Fibroblast of skin of left quadriceps (primary cell): ENCODE results near the gene CDH23.

Experiments
- DNase-seq, 2 experiments: peaks; one replicate each; pipeline ENCODE4 v3.0.0-alpha.2; 2013; ENCODE audit warnings: low read depth in 2 of 2

The CDH23 gene

DNA sequence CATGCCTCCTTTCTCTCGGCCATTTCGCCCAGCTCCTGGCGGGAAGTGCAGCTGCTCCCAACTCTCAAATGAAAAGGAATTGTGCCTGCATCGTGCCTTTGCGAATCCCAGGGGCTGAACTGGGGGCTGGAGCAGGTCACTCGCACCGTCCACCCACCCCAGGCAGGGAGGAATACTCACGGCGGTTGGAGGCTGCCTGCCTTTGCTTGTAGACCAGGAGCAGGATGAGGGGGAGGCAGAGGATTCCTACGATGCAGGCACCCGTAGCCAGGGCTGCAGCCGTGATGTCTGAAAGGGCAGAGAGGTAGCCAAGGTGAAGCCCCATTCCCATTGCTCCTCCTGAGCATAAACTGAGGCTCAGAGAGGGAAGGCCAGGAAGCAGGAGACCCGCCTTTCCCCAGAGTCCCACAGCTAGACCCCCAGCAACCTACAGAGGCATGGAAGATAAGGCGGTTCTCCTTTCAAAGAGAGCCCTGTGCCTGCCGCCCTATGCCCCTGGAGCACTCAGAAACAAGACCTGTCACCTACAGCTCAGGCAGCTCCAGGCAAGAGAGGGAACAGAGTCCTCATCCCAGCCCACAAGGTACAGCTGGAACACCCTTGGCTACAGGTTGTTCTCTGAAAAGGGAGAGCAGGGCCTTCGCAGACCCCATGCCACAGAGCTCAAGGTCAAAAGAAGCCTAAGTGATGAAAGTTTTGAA, 358.6 kb downstream of the CDH23 start:
- DNase-seq: no peak

DNA sequence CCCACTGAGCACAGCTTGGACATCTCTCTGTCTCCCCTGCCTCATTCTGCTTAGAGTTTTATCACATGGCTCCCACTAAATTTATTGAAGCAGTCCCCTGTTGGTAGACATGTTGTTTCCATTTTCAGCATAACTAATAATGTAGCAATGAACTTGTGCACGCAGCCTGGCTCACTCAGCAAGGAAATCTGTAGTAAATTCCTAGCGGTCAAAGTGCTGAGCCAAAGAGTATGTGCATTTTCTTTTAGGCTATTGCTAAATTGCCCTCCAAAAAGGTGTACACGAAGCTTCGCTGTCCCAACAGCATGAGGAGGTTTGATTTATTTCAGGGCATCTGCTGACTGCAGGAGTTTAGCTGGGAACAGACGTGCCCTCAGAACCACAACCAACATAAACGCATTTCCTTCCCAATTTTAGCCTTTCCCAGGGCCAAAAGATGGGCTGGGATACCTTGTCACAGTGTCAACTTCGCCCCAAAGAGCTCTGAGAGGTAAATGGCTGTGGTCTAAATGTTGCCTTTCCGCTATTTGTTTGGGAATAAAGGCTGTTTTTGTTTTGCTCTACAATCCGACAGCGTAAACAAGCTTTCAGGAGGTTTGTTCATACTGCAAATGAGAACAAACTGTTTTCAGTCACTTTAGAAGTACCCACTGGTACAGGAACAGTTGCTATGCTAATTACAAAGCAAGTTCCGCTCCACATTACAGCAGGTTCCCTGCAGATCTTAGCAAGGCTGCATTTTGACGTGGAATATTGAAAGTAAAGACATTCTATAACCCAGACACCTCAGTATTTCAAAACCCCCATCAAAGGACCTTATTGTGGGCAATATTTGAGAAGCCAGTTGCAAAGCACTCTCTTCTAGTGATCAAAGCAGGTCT, 359.8 kb downstream of the CDH23 start:
- DNase-seq: no peak

DNA sequence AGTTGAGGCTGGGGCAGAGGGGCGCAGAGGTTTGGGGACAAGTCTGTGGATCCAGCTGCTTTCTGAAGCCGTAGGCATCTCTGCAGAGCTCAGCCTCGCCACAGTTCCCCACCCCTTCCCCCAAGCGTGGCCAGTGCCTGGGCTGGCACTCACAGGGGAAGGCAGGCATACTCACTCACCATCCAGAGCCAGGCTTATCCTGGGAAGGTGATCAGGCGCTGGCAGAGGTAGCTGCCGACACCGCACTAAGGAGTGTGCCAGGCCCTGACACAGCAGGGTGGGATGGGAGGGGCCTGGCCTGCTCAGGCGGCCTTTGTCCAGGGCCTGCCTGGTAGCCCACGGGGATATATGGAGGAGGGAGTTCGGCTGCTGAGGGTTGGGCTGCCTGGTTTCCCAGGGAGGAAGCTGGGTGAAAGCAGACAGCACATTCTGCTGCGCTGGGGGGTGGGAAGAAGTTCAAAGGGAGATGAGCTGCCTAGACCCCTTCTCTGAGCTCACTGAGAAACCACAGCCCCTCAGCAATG, 360.7 kb downstream of the CDH23 start:
- DNase-seq: no peak

DNA sequence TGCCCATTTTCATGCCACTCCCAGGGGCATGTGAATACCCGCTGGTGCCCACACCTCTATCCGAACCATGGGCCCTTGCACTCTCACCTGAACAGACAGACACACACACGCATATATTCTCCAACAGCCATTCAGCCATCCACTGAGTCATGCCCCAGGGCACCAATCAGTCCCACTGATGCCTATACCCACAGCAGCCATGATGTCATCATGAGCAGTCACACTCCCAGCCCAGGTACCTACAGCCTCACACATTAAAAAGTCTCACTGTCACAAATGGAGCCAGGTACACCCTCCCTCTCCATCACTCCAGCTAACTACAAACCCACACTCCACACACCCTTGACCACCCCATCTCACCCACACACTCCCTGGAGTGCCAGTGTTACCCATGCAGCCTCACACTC, 364.4 kb downstream of the CDH23 start:
- no peak for DNase-seq

DNA sequence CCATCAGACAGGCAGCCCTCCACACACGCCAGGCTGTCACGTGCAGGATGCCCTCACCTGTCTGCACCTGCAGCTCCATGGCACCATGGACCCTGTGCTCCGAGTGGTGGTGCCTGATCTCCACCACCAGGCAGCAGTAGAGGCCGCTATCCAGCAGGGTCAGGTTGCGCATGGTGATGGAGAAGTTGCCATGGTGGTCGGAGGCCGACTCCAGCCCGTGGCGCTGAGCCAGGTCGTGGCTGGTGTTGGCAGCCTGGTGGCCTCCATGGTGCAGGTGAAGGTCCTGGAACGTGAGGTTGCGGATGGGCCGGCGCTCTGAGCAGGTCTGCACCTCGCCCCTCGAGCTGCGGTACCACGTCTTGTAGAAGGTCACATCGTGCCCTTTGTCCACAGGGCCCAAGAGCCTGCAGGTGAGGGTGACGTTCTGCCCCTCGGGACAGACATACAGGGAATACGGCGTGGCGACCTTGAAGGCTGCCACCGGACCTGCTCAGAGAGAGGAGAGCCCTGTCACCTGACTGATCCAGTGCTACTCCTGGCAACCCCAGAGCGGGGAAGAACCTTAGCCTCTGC, 364.9 kb downstream of the CDH23 start:
- no peak for DNase-seq

DNA sequence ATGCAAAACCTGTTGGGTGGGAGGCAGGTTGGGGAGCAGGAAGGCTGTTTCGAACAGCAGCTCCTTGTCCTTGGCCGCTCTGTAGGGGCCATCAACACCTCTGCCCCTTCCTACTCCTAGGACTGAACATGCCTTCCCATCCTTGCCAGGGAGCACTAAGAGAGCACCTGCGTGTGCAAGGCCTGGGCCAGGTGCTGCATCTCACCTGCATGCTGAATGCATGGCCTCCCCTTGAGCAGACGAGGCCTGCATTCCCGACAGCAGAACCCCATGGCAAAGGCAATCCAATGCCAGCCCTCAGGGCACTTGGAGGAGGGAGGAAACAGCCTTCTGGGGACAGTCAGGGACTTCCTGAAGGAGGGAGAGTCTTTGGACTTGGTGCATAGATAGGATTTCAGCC, 365.6 kb downstream of the CDH23 start:
- DNase-seq: no peak

DNA sequence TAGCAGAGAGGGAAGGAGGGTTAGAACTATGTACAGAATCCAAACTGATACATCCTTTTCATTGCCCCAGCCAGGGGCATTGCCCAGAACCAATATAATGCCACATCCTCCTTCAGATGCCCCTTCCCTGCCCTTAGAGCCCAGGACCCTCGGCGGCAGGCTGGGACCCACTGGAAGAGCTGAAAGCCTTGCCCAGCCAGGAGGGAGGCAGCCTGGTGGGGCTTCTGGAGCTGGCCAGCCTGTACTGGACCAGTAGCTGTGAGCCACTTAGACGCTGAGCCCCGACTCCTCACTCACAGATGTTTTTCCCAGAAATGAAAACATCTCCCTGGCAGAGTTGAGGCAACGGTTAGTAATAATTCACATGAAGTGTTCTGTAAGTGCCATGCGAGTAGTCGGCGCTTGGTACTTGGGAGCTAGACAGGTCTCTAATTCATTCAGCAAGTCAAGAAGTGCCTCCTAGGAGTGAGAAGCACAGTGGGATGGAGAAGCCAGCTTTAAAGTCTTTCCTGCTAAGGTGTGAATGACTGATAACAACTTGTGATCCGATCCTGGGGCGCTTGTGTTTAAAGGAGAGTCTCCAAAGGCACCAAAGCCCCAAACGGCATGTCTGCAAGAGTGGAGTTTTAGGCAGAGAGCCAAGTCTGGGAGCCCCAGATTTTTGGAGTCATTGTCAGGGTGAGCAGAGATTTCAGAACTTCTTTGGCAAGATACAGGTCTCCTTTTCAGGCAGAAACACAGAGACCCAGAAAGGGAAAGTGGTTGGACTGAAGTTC, 366.8 kb downstream of the CDH23 start:
- DNase-seq: no peak

DNA sequence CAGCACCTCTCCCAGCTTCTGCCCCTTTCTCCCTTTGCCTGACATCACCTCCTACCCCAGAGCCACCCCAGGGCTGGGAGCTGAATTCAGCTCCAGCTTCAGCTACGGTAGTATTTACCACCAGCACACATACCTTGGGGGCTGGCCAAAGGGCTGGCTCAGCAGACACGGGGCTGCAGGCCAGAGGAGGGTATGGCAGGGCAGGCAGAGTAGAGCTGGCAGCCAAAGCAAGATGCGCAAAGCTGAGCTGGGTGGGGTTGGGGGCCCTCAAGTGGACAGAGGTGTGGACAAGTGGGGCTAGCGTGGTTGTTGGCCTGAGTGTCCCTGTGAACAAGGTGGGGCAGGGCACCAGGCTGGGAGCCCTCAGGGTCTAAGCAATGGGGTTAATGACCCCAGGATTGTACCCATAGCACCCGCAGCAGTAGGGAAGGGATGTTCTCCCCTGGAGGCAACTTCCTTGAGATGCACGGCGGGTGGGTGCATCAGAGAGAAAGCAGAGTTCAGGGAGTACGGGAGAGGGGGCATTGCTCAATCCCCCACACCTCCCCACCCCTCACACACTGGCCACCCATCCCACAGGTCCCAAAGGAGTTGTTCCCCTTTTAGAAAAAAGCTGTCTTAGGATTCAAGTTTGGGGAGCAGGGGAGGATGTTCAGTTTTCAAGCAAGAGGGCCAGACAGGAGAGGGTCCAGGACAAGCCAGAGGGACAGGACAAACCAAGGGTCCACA, 368.6 kb downstream of the CDH23 start:
- no peak for DNase-seq

DNA sequence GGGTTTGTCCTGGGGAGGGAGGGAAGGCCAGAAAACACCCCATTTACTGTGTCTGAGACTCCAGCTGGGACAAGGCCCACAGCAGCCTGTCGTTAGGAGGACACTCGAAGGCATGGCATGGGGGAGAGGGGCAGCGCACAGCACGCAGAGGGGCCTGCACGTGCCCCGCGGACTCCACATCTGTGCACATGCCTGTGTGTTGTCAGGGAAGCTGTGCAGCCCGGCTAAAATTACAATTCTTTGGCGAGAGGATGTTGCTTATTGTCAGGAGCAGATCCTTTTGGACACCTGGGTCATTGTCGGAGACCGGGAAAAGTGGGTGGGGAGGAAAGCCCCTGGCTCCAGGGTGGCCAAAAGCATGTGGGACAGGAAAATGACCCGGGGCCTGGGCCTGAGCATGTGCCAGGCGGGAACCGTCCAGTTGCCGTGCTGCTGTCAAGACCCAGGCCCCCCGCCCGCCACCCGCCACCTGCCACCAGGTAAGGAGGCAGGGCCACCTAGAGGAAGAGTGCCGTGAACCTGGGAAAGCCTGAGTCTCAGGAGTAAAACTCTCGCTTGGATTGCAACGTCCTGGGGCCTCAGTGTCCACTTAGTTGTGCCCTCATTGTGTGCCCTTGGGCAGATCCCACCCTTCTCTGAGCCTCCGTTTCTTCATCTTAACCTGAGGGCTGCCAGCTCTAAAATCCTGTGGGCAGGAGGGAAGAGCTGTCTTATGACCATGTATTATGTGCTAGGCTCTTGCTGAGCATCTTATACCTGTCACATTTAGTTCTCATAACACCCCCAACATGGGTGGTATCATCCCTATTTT, 369.4 kb downstream of the CDH23 start:
- DNase-seq: no peak

DNA sequence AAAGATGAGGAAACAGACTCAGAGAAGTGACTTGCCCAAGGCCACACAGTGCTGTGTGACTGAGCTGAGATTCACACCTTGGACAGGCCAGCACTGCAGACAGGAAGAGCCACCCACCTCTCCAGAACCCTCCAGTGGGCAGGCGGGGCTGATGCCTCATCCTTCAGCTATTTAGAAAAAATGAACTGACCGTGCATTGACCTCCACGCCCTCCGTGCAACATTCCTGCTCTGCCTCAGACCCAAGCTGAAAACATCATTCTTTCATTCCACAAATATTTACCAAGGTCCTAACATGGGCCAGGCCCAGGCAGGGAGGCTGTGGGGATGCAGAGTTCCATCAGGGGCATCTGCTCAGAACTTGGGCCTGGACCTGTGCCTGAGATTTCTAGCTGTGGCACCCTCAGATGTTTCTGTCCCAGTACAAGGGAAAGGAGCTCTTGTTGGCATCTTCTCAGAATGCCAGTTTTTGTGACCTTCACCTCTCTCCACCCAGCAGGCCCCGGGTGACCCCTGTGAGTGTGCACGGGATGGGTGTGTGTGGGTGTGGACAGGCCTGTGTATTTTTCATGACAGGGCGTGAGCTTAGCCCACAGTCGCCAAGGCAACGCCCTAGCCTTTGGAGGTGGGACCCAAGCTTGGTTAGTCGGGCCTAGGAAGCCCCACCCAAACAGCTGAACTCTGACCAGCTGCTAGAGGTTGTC, 370.1 kb downstream of the CDH23 start:
- peak; percentile 54 to 63 for DNase-seq

DNA sequence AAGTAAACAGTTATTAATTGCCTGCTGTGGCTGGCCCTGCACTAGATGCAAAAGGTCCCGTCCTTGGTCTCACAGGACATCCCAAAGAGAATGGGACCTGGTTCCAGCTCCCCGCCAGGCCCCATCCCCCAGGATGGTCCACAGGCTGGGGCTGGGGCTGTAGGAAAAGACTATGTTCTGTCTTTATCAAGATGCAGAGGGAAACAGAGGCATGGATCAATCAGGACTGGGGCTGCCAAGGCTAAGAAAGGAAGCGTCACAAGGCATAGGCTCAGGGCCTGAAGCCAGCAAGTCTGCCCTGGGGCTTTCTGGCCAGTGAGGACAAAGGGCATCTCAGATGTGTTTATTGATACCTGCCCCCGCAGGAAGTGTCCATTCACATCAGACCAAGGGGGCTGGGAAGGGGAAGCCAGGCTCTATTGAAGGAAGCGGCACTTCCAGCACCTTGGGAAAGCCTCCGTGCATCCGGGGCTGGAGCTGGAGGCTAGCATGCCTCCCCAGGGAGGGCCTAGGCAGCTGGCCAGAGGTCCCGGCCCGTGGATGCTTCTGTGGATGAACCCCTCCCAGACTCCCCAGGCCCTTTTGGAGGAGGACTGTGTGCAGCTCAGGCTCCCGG, 370.8 kb downstream of the CDH23 start:
- DNase-seq: no peak

DNA sequence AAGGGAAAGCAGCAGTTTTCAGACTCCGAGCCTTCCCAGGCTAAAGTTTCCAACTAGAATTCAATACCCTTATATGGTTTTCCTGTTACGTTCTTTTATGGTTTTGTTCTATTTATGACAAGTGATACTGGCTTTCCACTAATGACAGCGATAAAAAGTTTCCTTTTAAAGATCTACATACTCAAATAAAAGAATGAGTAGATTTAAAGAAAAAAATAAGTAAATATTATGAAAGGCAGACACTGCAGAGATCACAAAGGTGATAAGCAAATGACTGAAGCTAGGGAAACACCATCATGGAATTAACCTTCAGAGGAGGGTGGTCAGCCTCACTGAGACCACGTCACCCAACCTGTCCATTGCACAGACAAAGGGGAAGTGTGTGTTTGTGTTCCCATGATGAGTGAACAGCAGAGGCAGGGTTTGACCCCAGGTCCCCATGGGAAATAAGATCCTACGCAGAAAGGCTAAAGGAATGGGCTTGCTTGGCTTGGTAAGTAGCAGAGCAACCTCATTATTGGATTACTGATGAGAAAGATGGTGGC, 372.6 kb downstream of the CDH23 start:
- no peak for DNase-seq

DNA sequence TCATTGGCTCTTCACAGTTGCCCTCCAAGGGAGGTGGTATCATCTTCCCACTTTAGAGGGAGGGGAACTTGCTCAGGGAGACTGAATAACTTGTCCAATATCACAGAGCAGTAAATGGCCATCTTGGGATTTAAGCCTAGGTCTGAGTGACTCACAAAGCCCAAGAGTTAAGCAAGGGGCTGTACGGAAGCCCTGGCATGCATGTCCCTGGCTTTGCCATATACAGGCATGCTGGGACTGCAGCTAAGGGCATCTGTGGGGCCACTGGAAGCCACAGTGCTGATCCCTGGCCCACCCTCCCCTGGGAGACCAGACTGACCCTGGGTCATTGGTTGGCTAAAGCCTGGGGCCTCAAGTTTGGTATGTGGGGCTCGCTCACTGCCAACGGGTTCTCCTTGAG, 373.5 kb downstream of the CDH23 start:
- DNase-seq: no peak

DNA sequence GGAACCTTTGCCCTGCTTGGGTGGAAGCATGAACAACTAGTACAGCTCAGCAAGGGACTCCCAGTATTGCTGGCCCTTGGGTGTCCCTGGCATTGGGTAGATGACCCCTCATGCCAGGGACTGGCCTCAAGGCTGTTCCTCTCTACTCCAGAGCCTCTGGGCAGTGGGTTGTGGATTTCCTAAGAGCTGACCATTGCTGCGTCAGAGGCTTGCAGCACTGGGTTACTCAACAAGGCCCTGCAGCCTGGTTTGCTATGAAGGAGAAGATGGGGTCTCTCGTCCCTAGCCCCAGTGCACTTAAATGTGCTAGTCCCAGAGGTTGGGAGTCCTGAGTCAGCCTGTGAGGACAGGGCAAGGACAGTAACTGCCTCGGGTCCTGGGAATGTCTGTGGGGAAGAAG, 374.1 kb downstream of the CDH23 start:
- no peak for DNase-seq

DNA sequence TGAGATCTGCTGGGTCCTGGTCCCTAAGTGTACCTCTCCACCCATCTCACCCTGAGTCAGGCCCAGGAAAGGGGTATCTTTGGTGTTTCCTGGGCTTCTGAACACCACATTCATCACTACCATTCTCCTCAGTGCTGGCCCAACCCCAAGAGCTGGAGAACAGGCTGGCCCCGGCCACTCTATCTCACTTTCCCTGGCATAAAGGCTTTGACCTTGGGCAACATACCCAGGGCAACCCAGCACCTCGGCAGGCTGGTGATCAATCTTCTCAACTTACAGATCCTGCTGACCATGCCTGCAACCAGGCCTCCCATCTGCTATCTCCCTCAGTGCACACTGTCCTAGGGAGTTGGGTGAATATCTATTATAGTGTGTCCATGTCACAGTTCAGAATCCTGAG, 374.5 kb downstream of the CDH23 start:
- DNase-seq: no peak

DNA sequence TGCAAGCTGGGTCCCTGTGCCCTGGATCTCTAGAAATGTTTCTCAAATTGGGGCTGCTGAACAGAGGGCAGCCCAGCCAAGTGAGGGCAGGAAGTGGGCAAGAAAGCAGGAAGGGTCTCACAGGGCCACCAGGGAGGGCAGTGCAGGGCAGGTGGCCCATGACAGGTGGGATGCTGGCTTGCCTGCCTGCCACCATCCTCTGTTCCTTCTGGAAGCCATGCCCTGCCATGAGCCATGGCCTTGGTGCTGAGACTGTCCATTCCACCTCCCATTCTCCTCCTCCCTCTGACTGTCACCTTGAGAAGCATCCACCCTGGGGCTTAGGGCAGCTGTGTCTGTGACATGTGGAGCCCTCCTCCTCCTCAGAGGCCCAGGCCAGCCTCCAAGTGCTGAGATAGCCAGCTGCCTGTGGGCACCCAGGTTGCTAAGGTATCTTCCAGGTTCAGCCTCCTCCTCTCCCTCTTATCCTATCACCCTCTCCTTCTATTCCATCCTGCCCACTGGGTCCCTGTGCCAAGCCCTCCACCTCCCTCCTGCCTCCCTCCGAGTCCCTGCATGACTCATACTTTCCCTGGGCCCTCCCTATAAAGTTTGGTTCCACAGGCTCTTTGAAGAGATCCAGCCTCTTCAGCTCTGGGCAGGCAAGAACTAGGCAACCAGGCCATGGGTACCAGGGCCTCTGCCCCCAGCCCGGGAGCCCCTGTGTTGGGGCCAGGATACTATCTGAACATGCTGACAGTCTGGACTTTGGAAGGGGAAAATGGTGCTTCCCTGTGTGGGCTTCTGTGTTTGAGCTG, 375.3 kb downstream of the CDH23 start:
- no peak for DNase-seq

DNA sequence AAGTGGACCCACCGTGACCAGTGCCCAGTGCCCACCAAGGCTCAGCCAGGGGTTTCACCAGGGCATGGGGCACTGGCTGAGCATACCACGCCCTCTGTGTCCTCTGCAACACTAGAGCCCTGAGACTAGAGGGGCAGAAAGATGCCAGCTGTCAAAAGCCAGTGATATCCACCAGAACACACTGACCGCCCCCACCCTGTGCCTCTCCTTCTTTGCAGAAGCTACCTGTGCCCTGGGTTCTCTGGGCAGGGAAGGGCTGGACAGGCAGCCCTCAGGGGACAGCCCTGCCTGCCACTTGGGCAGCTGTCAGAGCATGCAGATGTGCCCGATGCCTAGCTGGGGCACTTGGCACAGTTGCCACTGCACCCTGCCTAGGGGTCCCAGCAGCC, 376.1 kb downstream of the CDH23 start:
- DNase-seq: no peak
